HG03342 (cell line): ENCODE data around the gene CLEC16A.

Experiments
- ATAC-seq: cut with Tn5 transposase; IDR thresholded peaks from one replicate; pipeline ENCODE4 v1.9.1; 2021; ENCODE audit warnings: mild to moderate bottlenecking, moderate library complexity; ENCODE audit not compliant: unreplicated experiment

CLEC16A gene

DNA sequence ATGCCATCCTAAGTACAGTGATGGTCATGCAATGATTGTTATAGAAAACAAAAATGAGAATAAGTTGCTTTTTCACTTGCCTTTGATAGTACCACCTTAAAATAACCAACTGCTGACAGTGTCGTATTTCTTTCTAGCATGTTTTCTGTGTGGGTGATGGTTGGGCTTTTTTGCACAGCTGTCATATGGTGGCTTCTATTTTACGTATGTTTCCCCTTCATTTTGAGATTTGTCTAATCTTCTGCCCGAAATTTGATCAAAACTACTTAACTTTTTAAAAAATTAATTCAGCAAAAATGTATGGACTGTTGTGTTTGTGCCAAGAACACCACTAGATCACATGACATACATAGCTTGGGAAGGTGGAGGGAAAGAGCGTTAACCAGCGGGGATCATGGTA, 90.7 kb downstream of the CLEC16A start:
- ATAC-seq: no peak

DNA sequence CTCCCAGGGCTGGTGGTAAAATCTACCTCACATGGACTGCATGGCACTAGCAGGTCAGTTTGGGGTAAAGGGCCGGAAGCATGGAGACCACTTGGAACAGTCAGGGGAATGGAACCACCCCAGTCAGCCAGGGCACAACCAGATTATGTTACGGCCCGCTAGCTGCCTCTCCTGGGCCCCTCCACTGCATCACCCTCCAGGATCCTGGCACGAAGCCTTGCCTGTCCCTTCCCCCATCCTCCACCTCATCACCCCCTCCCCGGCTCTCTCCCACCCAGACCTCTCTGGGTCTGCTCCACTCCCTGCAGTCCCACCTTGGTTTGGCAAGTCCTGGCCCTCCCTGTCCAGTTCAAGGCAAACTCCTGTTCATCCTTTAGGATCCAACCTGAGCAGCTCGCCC, 91.7 kb downstream of the CLEC16A start:
- no peak for ATAC-seq

DNA sequence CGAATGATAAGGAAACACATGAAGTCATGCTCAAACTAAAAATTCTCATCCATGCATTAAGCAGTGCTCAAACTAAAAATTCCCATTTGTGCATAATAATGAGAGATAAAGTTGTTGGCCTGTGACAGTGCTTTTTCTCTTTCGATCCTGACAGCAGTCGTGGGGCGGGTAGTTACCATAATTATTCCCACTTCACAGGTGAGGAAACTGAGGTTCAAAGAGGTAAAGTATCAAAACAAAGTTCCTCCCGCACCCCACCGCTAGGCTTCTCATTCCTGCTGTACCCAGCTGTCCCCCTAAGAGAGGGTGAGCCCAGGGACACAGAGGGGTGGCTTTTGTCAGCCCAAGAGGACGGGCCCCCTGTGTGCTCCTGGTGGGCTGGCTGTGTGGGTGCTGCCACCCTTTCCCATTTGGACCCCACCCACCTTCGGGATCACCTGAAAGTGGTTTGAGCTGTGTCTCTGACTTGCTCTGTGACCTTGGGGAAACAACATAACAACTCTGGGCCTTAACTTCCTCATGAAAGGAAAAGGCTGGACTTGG, 92.6 kb downstream of the CLEC16A start:
- no peak for ATAC-seq

DNA sequence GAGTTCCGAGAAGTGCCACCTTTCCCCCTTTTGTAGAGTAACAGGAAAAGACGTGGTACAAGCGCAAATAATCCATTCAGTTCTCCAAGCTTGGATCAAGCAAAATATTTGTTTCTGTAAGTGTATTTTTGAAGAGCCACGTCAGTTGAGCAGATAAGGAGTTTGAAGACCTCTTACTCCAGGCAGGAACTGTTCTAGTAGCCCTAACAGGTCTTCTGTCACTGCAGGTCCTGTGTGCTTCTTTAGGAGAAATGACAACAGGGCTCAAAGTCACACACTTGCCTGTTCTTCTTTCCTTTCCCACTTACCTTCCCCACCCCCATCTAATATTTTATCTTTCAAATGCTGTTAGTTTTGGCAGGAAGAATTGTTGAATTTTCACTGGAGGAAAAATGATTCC, 93.9 kb downstream of the CLEC16A start:
- ATAC-seq: no peak

DNA sequence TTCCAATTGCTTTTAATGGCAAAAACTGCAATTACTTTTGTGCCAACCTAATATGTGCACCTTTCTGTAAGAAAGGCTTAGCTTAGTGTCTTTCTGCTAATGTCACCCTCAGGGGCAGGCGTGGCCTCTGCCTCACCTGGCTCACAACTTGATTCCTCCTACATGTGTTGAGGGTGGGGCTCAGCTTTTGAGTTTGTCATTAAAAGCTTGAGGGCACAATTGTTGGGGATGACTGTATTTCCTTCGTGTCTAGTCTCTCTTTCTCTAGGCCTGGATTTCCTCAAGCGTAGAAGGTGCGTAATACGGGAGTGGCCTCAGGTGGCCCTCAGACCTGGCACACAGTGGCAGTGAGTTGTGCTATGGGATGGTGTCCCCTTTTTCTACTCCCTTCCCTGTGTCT, 94.4 kb downstream of the CLEC16A start:
- no peak for ATAC-seq

DNA sequence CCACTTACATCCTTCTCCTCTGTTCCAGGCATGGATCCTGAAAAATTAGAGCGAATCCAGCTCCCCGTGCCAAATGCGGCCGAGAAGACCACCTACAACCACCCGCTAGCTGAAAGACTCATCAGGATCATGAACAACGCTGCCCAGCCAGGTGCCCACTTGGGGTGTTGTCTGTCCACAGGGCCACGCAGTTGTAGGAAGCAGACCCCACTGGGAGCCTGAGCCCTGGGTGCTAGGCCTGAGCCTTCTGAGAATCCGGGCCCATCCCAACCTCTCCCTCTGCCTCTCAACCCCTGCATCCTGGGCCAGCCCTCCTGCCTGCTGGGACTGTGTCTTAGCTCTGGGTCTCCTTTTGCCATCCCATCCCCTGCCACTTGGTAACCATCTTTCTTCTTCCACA, 95.4 kb downstream of the CLEC16A start:
- ATAC-seq: no peak

DNA sequence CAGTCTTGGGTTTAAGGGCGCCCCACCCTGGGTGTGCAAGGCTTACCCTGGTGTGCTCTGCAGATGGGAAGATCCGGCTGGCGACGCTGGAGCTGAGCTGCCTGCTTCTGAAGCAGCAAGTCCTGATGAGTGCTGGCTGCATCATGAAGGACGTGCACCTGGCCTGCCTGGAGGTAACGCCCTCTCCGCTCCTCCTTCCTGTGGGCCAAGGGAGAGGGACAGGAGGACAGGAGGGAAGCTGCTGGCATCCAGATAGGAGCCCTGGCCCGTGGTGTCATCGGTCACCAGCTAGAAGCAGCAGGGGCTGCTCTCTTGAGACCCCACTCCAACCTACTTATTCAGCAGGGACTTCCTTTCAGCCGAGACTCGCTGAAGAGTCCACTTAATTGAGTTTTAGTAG, 97.8 kb downstream of the CLEC16A start:
- ATAC-seq: no peak

DNA sequence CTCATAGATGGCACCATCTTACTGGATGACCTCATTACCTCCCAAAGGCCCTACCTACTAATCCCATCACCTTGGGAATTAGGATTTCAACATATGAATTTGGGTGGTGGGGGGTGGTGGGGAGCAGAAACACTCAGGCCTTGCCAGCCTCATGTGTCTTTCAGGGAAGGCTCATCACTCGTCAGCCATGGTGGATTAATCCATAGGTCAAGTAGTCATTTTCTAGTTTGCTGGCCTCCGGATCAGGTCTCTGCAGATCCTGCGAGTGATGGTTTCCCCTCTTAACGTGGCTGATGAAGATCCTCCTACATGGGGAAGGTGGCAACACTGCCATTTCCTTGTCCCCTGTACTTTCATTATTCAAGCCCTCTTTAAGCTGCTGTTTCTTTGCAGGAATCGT, 101.1 kb downstream of the CLEC16A start:
- ATAC-seq: no peak

DNA sequence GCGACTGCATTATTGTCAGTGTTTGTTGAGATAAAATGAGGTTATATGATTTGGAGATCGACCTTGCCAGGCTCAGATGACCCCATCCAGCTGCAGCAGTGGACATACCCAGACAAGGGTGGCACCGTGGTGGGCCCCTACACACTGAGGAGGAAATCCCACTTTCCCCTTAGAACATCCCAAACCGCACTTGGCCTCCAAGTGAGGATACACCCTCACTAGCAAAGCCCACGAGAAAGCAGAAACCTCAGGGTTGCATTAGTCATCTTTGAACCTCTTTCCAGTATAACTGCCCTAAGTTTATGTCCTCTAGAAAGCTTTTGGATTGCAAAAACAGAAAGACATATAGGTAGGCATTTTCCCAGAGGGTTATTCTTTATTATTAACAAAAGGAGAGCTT, 101.5 kb downstream of the CLEC16A start:
- ATAC-seq: no peak

DNA sequence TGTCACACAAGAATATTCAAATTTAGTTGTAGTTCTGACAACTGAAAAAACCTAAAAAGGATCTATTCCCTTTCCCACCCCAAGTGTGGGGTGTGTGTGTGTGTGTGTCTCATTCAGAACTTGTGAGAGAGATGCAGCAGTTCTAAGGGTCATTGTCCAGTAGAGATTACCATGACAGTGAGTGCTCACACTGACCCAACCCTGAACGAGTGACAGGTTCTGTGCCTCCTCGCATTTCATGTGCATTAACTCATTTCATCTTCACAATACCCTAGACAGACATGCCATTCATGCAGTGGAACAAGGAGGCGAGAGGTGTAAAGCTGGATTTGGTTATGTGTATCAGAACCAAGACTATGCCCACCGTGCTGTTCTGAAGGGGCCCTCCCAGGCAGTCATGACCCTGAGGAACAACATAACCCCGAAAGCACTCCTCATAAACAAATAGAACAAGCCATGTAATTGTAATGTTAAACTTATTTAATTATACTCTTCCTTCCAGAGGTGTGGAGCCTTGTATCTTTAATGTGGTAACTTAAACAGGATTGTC, 102.1 kb downstream of the CLEC16A start:
- no peak for ATAC-seq

DNA sequence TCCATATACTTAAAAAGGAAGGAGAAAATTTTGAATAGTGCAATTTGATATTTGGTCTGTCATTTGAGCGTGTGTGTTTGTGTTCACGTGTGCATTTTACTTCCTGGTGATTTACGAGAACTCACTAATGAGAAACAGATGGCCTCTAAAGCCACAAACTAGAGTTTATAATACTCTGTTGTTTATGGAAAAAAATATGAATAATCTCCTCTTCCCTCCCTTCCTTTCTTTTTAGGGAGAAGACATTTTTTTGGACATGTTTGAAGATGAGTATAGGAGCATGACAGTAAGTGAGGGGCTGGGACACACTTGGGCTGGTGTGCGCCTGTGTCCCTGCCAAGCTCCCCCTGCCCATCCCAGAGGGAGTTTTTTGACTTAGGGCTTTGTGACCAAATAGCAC, 102.7 kb downstream of the CLEC16A start:
- no peak for ATAC-seq

DNA sequence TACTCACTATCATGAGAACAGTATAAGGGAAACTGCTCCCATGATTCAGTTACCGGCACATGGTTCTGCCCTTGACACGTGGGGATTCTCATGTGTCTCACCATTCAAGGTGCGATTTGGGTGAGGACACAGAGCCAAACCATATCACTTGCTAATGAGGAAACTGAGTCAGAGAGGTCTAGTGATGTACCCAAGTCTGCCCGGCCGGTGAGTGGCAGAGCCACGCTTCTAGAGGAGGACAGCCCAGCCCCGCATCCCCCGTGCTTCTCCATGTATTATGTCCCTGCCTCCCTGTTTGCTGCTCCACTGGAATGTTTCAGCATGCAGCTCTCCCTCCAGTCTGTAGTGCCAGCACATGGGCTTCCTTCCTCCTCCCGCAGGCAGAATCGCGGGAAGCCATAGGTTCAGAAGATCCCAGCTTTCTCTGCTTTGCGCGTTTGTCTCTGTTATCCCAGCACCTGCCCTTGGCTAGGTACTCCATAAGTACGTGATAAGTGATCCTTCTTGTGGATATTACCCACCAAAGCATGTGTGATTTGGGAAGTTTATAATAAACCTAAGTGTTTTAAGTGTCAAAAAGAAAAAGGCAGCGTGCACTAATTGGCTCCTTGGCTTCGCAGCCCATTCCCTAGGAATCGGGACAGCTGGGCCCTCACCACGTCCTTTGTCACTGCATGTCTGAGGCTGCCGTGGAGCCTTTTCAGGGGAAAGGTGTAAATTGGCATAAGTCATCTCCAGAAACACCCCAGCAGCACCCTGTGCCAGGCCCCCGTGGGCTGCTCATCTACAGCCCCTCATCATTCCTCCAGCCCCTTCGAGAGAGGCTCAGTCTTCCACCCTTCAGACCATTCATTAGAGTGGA, 103.8 kb downstream of the CLEC16A start:
- no peak for ATAC-seq

DNA sequence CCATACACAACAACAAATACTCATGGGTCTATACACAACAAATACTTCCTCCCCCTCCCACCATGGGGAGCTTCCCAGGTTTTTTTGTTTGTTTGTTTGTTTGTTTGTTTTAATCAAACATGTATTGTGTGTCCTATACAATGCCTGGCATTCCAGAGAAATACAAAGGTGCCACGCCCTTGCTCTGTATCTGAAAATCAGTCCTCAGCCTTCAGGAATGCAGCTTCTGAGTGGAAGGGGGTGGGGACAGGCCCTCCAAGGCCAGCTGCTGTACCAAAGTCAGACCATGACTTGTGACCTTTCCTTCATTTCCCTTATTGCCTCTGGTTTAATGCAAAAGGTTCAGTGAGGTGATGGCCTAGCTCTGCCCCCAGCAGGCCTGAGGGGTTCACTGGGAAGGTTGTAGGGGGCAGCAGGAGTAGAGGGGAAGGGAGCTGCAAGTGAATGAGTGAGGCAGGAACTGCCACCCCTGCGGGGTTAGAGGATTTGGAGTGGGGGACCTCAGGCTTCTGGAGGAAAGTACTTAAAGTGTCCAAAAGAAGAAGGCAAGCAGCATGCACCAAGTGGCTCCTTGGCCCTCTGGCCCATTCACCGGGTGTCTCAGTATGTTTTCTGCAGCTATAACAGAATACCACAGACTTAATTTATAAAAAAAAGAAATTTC, 105.2 kb downstream of the CLEC16A start:
- ATAC-seq: no peak

DNA sequence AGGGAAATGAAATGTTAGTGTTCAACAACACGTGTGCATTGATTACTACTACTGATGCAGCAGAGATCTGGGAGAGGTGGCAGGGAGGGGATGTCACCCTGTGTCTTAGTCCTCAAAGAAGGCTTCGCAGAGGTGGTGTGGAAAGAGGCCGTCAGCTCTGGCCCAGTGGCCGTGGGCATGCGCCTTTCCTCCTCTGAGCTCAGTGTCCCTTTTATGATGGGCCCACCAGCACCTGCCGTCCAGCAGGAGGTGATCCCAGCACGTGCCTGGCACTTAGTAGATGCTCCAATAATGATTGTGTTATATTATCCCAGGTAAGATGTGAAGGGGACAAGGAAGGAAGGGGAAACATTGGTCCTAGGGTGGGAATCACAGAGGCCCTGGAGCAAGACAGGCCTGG, 106.2 kb downstream of the CLEC16A start:
- no peak for ATAC-seq

DNA sequence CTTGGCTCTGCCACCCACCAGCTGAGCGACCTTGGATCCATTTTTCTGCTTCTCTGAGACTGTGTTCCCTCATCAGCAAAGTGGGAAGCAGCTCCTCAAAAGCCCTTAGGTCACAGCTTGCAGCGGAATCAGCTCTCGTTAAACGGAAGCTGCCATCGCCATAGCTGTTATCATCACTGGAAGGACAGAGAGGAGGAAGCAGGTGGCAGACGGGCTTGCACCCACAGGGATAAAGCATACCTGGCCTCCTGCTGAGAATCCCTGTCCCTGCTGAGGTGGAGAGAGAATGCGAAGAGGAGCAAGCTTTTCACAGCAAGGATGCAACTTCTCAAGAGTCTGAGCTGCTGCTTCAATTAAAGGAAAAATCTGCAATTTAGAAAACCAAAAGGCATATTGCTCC, 106.6 kb downstream of the CLEC16A start:
- no peak for ATAC-seq

DNA sequence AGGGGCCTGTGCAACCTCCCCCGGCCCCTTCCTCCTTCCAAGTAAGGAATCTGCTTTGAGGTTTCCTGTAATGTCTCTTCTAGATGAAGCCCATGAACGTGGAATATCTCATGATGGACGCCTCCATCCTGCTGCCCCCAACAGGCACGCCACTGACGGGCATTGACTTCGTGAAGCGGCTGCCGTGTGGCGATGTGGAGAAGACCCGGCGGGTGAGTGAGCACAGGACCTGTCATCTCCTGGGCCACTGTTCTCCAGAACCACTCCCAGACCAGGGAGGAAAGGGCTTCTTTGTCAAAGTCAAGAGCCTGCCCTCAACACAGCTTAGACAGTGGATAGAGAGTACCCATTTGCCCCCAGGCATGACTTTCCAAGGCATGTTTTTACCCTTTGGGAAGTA, 107.1 kb downstream of the CLEC16A start:
- no peak for ATAC-seq

DNA sequence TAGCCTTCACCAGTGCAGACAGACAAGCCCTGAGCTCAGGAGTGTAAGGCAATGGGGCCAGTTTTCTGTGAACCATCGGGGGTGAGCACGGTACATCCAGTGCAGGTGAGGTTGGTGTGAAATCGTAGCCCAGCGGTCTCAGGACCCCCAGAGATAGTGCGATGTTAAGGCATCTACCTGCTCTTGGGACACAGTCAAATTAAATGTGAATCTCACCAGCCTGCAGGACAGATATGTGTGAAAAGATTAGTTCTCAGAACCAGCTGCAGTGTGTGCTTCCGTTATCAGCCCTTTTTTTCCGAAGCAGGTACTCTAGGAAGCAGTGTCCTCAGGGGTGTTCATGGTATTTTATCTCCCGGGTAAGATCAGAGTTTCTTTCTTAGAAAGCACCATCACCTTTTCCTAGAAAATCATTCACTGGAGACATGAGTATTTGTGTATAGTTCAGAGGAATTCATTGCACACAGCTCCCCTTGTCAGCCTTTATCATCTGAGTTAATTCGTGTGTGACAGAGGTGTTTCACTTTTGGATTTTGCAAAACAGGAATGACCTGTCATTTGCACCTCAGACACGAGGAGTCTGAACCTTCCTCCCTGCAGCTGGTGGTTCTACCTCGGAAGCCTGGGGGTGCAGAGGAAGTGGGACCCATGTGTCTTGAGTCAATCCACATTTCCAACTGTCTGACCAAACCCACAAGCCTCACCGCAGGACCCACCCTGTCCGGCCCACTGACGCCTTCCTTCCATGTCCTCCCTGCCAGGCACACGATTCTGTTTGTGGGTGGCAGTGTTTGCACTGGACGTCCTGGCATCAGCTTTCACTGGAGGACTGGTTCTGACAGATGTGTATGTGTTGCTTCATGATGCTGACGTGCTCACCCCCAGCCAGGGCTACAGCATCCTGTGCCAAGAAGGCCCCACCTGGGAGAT, 107.8 kb downstream of the CLEC16A start:
- ATAC-seq: peak; percentile 80

DNA sequence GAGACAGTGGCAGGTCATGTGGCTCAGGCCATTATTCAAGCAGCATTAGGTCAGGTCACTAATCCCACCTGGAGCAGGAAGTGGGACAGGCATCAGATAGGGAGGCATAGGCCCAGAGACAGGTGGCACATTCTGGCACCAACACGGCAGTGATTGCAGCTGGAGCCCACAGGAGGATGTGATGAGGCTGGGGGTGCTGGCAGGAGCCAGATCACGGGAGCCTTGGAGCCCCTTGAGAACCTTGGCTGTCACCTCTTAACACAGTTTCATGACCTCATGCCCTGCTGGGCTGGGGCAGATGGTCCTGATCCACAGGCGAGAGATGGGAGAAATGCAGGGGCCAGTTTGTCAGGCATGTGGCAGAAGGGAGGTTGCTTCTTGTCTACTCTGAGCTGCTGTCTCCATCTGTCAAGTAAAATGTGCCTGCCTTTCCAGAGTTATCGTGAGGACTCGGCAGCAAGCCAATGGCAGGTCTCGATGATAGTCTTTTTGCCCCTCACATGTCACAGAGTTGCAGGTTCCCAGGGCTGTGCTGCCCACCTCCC, 109.6 kb downstream of the CLEC16A start:
- no peak for ATAC-seq

DNA sequence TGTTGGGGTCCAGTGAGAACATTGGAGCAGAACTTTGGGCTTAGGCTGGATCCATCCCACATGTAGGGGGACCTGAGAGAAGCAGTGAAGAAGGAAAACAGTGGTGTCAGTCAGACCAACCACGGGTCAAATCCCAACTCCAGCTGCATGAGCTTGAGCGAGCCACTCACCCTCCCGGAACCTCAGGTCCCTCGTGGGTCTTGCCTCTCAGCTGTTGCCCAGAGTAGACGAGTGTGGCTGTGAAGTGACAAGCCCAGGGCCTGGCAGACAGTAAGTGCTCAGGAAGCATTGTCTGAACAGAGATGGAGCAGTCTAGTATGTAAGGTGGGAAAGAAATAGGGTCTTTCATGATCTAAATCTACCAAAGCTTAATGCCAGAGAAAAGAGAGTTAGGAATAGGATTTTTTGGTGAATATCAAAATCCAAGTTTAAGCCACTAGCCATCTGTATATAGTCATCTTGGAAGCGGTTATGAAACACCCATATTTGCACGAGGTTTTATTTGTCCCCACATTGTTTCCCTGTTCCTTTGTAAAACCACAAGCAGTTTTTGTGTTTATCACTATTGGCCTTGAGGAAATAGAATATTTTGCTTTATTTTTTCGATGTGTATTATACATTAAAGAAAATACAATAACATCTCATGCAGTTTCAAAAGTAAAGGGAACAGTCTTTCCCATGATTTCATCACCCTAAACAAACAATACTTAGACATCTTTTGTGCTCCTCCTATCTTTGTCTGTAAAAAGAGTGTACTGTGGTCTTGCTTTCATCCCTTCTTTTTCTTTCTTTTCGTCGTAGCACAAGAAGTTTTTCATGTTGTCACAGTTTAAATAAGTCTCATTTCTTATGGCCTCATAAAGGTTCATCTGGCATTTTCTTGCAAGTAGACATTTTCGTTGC, 112.0 kb downstream of the CLEC16A start:
- ATAC-seq: no peak
